NCI-H1436 (cell line): ENCODE data around the gene SPIN1.
"Not testable (repeated sequence)": the region's sequence is repeated elsewhere in the genome, so short reads cannot be mapped to it uniquely, and the experiment has no call there.

ENCODE experiments used
- DNase-seq: peaks from one replicate; lab custom pipeline; 2025; lab: John Stamatoyannopoulos, UW

Gene SPIN1

DNA sequence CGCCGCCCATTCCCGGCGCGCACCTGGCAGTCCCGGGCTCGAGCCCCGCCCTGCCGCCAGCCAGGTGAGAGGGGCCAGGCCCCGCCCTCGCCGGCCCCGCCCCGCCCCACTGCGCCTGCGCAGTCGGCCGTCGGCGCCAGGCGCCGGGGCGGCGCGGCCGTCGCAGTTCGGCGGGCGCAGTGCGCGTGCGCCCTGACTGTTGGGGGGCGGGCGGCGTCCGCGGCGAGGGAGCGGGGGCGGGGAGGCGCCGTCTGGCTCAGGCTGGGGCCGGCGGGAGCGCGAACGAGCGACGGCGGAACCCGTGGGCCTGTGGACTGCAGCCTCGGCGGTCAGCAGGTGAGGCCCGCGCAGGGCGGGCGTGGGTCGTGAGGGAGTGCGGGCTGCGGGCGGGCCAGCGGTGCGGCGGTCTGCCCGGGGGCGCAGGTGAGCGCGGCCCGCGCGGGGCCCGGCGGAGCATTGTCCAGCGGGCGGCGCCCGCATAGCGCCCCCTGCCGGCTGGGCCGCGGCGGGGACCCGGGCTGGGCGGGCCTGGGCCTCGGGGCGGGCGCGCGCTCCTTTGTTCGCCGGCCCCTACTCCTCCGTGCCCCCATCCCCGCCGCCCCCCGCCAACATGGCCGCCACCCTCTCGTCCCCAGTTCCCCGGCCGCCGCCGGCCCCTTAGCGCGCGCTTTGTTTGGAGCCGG lies at the start of gene SPIN1:
SPIN1 (plus strand) TSS at position 242 of the 683 bp plus-strand sequence. CDS start 38,096 bp downstream, outside the sequence.
- peak; percentile 71 for DNase-seq

DNA sequence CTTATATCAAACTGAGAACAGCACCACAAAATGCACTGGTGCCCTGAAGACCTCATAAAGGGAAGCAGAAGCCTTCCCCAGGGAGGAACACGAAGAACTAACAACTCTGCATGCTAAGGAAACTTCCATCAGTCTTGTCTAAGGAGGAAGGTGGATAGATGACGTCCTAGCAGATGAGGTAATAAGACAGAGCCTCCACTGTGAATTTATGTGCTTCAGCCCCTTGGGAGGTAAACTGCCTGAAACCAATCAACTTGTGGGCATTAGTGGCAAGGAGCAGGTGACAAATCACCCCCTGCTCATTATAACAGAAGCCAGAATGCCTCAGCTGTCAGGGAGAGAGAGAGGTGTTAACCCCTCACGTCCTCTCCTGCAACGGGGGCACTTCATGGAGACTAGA lies 48.9 kb upstream of the SPIN1 start:
- DNase-seq, result peak; percentile 43

DNA sequence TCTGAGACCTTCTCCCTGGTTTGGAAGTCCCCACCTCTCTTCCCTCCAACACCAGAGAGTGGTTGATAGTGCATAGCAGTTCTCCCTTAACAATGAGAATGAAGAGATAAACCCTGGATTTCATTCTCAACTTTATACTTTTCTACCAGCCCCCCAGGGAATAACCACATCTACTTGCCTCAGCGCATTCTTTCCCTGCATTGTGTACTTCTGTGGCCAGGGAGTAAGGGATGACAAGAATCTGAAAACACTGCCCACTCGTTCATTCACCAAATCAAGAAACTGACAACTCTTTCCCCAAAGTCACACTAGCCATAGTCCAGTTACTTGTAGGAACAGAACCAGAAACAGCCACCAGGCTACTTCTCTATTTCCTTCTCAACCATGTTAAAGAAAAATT lies 46.0 kb upstream of the SPIN1 start:
- no peak for DNase-seq

DNA sequence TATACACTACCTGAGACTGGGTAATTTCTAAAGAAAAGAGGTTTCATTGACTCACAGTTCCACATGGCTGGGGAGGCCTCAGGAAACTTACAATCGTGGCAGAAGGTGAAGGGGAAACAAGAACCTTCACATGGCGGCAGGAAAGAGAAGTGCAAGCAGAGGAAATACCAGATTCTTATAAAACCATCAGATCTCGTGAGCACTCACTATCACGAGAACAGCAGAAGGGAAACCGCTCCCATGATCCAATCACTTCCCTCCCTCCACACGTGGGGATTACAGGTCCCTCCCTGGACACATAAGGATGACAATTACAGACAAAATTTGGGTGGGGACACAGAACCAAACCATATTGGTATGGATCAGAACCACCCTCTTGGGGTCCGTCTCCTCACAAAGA lies 44.2 kb upstream of the SPIN1 start:
- no peak for DNase-seq

DNA sequence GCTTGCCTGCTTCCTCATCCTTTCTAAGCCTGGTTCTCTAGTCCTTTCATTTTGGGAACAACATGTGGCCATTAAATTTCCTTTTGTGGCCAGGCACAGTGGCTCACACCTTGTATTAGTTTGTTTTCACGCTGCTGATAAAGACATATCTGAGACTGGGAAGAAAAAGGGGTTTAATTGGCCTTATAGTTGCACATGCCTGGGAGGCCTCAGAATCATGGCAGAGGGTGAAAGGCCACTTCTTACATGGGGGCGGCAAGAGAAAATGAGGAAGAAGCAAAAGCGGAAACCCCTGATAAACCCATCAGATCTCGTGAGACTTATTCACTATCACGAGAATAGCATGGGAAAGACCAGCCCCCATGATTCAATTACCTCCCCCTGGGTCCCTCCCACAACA lies 37.9 kb upstream of the SPIN1 start:
- not testable (repeated sequence) for DNase-seq

DNA sequence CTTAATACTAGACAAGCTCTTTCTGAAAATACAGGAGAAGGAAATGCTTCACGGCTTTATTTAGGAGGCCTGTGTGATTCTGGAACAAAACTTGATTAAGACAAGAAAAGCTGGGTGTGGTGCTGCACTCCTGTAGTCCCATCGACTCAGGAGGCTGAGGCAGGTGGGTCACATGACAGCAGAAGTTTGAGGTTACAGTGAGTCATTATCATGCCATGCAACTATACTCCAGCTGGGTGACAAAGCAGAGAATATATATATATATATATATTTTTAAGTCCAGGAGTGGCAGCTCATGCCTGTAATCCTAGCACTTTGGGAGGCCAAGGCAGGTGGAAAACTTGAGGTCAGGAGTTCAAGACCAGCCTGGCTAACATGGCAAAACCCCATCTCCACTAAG lies 33.1 kb upstream of the SPIN1 start:
- no peak for DNase-seq

DNA sequence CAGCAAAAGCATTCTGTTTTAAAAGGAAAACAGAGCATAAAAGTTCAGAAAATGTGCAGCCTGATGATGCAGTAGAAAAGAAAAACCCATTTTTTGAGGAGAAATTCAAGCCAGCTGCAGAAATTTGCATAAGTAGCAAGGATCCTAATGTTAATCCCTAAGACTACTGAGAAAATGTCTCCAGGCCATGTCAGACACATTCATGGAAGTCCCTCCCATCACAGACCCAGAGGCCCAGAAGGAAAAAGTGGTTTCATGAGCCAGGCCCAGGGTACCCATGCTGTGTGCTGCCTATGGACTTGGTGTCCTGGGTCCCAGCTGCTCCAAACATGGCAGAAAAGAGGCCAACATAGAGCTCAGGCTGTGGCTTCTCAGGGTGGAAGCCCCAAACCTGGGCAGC lies 31.0 kb upstream of the SPIN1 start:
- not testable (repeated sequence) for DNase-seq

DNA sequence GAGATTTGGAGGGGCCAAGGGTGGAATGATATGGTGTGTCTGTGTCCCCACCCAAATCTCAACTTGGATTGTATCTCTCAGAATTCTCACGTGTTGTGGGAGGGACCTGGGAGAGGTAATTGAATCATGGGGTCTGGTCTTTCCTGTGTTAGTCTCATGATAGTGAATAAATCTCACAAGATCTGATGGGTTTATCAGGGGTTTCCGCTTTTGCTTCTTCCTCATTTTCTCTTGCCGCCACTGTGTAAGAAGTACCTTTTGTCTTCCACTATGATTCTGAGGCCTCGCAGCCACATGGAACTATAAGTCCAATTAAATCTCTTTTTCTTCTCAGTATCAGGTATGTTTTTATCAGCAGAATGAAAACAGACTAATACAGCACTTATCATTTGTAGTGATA lies 29.5 kb upstream of the SPIN1 start:
- DNase-seq, result no peak

DNA sequence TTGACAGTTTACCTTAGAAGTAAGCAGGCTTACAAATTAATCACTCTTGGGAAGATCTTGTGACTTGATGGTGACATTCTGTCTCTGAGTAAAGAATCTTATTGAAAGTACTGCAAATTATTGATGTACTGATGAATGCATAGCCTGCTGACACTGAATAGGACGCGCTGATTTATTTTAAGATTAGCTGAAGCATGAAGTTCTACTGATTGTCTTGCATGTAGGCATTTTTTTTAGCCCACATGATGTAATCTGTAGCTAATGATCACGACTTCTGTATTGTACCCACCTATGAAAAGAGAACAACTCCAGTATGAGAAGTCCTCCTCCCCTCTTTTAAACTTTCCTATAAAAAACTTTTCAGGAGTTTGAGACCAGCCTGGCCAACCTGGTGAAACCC lies 28.3 kb upstream of the SPIN1 start:
- DNase-seq, result no peak

DNA sequence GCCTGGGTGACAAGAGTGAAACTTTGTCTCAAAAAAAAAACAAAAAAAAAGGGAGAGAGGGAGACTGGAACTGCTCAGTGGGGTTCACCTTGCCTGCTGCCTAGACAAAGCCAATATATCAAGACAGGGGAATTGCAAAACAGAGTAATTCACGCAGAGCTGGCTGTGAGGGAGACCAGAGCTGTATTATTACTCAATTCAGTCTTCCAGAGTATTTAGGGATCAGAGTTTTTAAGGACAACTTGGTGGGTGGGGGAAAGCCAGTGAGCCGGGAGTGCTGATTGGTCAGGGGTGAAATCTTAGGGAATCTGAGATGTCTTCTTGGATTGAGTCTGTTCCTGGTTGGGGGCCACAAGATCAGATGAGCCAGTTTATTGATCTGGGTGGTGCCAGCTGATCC lies 25.6 kb upstream of the SPIN1 start:
- no peak for DNase-seq

DNA sequence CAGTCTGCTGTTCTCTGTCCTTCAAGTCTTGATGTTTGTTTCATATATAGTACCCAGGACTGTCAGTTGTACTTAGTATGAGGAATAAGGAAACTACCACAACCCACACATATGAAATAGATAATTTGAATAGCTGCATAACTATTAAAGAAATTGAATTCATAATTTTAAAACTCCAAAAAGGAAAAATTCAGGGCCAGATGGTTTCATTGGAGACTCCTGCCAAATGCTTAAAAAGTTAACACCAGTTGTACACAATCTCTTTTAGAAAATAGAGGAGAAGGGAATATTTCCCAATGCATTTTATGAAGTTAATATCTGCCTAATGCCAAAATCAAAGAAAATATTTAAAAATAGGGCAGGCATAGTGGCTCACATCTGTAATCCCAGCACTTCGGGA lies 24.6 kb upstream of the SPIN1 start:
- DNase-seq, result no peak

DNA sequence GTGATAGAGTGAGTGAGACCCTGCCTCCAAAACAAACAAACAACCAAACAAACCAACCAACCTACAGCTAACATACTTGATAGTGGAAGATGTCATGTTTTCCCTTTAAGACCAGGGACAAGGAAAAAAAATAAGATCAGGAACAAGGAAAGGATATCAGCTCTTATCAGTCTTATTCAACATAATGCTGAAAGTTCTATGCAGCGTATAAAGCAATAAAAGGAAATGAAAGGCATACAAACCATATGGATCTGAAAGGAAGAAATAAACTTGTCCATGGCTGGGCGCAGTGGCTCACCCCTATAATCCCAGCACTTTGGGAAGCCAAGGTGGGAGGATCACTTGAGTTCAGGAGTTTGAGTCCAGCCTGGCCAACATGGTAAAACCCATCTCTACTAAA lies 23.5 kb upstream of the SPIN1 start:
- no peak for DNase-seq

DNA sequence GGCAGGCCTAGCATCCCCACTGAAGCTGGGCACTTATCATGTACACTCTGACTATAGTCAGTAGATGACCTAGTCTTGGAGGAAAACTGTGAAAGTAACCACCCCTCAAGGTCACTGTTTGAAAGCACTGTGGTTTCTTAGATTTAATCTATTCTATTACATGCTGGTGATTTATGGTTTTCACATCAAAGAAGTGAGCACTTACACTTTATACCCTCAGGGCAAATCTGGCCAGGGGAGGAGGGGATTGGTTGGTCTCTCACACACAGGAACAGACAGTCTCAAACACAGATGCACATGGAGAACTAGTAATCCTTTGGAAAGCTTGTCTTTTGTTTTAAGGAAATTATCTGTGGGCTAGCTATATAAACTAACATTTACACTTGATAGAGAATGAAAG lies 17.9 kb upstream of the SPIN1 start:
- DNase-seq, result no peak

DNA sequence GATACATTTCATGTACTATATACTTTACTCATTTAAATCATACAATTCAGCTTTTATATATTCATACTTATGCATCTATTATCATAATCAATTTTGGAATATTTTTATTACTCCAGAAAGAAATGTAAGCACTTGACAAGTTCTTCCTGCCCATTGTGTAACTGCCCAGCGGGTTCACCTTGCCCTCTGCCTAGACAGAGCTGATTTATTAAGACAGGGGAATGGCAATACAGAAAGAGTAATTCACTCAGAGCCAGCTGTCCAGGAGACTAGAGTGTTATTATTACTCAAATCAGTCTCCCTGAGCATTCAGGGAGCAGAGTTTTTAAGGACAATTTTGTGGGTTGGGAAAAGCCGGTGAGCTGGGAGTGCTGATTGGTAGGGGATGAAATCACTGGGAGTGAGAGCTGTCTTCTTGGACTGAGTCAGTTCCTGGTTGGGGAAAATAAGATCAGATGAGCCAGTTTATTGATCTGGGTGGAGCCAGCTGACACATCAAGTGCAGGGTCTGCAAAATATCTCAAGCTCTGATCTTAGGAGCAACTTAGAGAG lies 16.1 kb upstream of the SPIN1 start:
- no peak for DNase-seq

DNA sequence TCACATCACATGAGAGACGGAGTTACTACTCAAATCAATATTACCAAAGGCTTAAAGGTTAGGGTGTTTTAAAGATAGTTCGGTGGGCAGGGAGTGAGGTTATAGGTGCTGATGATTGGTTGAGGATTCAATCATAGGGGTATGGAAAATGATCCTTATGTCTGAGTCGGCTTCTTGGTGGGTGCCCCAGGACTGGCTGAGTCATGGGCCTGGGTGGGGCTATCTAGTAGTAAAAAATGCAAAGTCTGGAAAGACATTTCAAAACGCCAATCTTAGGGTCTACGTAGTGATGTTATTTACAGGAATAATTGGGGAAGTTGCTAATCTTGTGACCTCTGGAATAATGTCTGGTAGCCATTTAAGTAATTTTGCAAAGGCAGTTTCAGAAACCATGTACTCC lies 15.2 kb upstream of the SPIN1 start:
- no peak for DNase-seq

DNA sequence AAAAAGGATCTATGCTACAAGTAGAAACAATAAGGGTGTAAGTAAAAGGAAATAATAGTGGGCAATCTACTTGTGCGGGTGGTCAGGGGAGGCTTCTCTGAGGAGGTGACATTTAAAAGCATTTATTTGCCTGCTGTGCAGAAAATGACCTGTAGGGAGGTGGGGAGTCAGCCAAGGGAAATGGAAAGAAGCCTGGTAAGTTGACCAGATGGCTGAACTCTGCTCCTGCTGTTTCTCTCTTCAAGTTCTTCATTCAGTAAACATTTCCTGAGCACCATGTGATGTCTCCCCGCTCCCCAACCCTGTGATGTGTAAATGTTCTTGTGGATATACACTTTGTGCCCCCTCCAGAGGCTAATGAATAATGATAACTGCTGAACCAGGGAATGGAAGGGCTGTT lies 9.9 kb upstream of the SPIN1 start:
- DNase-seq, result no peak

DNA sequence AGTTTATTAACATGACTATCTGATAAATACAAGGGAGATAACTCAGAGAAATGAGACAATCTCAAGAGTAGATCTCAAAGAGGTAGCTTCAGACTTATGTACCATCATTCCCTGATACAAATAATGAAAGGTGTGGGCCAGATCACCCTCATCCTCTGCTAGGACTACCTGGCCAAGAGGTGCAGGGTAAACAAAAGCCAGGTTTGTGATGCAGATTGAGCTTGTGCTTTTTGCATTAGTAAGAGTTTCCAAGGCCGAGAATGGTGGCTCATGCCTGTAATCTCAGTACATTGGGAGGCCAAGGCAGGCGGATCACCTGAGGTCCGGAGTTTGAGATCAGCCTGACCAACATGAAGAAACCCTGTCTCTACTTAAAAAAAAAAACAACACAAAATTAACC lies 8.9 kb upstream of the SPIN1 start:
- no peak for DNase-seq

DNA sequence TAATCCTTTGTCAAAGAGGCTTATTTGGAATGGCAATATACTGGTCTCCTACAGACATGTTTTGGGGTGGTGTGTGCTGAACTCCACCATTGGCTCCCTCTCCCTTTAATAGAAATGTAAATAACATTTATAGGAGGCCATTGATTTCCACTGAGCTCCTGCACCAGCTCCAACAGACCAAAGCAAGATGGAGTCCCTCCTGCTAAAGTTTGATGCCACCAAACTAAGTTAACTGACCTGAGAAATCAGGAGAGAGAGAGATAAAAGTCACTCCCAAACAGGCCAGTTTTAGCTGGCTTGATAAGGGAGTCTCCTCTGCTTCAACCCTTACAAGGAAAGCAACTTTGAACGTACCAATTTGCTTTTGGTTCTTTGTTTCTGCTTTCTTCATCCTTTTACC lies 8.1 kb upstream of the SPIN1 start:
- no peak for DNase-seq

DNA sequence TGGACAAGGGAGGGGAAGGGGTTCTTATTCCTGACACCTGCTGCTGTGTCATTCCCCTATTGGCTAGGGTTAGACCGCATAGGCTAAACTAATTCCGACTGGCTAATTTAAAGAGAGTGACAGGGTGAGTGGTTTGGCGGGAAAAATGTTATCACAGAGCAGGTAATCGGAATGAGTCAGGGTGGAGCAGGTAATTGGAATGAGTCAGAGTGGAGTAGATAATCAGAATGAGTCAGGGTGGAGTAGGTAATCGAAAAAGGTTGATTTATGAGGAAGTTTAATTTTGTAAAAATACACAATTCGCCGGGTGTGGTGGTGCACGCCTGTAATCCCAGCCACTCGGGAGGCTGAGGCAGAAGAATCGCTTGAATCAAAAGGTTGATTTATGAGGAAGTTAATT lies 6.9 kb upstream of the SPIN1 start:
- not testable (repeated sequence) for DNase-seq

DNA sequence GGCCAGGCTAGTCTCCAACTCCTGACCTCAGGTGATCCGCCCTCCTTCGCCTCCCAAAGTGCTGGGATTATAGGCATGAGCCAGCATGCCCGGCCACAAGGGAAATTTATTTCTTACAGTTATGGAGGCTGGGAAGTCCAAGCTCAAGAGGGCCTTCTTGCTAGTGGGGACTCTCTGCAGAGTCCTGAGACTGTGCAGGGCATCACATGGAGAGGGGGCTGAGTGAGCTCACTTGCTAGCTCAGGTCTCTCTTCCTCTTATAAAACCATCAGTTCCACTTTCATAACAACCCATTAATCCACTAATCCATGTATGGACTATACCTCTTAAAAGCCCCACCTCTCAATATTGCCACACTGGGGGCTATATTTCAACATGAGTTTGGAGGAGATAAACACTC lies 5.1 kb upstream of the SPIN1 start:
- no peak for DNase-seq

DNA sequence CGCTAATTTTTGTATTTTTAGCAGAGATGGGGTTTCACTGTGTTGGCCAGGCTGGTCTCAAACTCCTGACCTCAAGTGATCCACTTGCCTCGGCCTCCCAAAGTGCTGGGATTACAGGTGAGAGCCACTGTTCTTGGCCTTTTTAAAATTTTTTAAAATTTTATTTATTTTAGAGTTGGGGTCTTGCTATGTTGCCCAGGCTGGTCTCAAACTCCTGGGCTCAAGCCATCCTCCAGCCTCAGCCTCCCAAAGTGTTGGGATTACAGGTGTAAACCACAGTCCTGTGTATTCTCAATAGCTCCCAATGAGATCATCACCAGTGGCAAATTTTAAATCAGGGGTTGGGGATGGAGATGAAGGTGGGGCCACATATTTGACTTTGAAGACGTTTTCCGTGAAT lies 2.1 kb upstream of the SPIN1 start:
- not testable (repeated sequence) for DNase-seq

DNA sequence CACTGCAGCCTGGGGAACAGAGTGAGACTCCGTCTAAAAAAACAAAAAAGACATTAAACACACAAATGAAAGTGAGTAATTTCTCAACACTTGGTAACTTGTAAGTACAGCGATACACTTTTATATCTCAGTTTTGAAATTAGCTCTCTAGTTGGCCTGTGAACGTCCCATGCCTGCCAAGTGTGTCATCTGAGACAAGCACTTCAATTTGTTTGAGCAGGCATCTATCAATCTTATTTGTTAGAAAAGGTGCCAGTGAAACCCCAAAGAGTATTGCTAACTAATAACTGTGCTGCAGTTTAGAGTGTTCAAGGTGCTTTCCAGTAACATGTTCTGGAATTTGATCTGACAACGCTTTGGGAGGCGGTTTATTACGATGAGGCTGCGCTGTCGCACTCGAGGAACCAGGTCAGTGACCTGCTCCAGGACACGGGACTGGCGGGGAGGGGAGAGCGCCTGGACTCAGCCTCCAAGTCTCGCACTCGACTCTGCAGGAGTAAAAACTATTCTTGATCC lies 1.1 kb upstream of the SPIN1 start:
- no peak for DNase-seq

DNA sequence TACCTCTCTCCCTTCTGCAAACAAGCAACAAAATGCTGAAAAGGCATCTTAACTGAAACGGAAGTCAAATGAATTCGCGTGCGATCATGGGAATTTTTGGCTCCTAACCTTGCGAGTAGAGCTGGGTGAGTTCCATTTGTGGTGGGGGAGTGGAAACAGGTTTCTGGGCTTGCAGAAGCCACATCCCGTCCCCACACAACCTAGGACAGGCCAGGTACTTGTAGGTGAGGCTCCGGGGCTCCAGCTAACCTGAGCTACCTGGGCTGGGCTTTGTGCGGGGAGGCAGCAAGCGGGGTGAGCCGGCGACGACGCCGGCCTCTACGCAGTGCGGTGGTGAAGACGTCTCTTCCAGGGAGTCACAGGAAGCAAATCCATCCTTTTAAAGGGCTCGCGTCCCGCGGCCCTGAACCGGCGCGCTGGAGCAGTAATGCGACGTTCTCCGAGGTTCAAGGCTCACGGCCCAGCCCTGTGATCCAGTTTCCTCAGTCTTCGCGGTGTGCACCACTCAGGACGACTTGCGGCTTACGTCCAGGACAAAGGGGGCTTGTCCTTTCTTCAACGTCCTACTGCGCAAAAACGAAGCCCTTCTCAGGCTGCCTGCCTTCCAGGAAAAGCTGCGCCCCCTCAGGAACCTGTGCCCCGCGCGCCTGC lies 567 bp upstream of the SPIN1 start:
- no peak for DNase-seq
